Muscle of arm (tissue), 12 donors: ENCODE results near the gene IL34. TPM values are rescaled to one million over a fixed set of nuclear protein-coding genes. Genes with fewer than 3 reads are reported as not detected.
"Not testable (repeated sequence)": the region's sequence is repeated elsewhere in the genome, so short reads cannot be mapped to it uniquely, and the experiment has no call there.

Experiments
- DNase-seq: peaks from one replicate; pipeline ENCODE4 v3.0.0-alpha.2; 2013
- polyA plus RNA-seq, 12 donors: library from polyadenylated mRNA; unstranded; fragments of 120-200 nt; gene quantifications; one replicate each; pipeline ENCODE4 v1.2.1, GENCODE V29; 2013; ENCODE audit not compliant: insufficient read length in 12 of 12

IL34 gene
- polyA plus RNA-seq, 12 donors: 4.0 to 10.1 (median 5.2) TPM; not detected in 2

- no peak for DNase-seq
Measured at GRCh38 chr16:70627696-70628095, 18.7 kb upstream of the IL34 start.

DNA sequence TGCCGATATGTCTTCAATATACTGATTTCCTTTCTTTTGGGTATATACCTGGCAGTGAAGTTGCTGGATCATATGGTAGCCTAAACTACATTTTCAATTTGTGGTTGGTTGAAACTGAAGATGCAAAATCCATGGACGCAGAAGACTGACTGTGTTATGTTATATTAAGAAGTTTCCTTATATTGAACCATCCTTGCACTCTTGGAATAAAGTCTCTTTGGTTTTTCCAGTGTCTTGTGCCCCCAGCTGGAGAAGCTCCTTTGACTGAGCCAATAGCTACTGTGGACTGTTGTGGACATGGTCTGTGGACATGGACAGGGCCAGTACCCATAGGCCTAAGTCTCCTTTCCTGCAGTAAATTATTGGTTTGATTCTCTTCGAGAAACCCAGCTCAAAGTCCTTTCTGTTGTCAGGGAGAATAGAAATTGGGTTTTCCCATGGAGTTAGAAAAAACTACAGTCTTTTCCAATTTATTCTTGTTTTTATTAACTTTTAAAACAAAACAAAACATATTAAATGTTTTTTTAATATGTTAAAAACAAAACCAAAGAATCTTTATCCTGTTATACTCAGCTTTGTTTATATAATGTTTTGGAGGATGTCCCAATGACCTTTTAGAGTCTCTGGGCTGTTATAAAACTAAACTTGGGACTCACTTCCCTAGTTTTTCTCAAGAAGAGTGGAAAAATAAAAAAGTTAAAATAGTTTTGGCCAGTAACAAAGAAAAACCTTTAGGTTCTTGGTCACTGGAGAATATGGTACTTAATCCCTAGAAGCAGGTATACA, 15.2 kb upstream of the IL34 start:
- no peak for DNase-seq

- no peak for DNase-seq
Measured at GRCh38 chr16:70632273-70632672, 14.1 kb upstream of the IL34 start.

DNA sequence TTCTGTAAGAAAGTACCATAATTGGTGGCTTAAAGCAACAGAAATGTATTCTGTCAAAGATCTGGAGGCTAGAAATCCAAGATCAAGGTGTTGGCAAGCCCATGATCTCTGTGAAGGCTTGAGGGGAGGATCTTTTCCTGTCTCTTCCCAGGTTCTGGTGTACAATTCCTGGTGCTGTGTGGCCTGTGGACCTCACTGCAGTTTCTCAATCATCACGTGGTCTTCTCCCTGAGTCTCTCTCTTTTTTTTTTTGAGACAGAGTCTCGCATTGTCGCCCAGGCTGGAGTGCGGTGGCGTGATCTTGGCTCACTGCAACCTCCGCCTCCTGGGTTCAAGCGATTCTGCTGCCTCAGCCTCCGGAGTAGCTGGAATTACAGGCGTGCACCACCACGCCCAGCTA, 12.7 kb upstream of the IL34 start:
- DNase-seq: not testable (repeated sequence)

- DNase-seq: no peak
Measured at GRCh38 chr16:70634861-70635260, 11.5 kb upstream of the IL34 start.

GRCh38 chr16:70635336-70636016, 10.9 kb upstream of the IL34 start:
- no peak for DNase-seq

GRCh38 chr16:70638814-70639792, 7.3 kb upstream of the IL34 start:
- DNase-seq: no peak

- no peak for DNase-seq
Measured at GRCh38 chr16:70642633-70643032, 3.7 kb upstream of the IL34 start.

GRCh38 chr16:70643264-70643663, 3.1 kb upstream of the IL34 start:
- not testable (repeated sequence) for DNase-seq

DNA sequence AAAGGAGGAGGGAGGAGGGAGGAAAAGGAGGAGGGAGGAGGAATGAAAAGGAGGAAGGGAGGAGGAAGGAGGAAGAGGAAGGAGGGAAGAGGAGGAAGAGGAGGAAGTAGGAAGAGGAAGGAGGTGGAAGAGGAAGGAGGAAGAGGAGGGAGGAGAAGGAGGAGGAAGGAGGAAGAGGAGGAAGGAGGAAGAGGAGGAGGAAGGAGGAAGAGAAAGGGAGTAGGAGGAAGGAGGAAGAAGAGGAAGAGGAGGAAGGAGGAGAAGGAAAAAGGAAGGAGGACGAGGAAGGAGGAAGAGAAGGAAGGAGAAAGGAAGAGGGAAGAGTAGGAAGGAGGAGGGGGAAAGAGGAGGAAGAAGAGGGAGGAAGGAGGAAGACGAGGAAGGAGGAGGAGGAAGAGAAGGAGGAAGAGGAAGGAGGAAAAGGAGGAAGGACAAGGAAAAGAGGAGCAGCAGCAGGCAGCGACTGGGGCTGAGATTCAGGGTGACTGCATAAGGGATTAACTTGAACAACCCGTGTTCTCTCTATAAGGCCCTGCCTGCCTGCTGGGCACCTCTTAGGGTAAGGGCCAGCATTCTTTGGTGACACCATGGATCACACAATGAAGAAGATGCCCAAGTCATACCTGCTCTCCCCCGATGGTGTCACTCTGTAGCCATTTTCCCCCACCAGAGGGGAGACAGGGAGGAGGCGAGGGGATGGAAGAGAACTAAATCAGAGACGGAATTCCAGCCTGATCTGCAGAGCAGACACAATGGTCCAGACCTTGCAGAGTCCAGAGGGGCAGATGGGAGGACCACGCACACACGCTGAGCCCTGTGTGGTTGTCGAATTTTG, 1.4 kb upstream of the IL34 start:
- DNase-seq: no peak

DNA sequence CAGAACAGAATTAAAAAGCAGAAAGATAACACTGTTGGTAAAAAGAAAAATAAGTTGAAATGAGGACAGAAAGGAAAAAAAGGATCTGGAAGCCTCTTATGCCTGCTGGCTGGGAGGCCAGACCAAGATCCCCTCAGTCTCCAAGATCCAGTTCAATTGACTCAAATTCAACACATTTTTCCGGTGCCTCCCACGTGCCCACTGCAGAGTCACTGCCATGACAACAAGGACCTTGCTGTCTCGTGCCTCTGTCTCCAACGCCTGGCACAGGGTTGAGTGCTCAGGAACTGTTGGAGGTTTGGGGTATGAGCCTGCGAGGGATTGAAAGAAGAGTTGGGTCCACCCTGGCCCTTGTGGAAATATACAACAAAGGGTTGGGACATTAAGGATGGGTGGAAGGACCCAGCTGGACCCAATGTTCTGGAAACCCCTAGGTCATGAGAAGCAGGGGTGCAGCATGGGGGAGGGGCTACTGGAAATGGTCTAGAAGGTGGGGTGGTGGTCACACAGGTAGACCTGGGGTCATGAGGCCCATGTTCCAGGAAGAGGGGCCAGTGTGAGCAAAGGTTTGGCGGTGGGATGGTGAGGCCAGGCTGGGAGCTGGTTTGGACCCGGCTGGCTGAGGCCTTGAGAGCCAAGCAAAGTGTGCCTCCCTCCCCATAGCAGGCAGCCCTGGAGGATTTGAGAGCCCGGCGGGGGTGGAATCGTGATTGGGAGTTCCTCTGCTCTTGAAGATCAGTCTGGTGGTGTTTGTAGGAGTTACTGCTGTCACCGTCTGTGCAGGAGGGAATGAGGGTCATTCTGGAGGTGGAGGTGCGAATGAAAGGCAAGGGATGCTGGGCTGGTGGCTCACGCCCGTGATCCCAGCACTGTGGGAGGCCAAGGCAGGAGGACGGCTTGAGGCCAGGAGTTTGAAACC, 1.3 kb downstream of the IL34 start:
- no peak for DNase-seq

GRCh38 chr16:70648606-70649005, 2.2 kb downstream of the IL34 start:
- no peak for DNase-seq

- no peak for DNase-seq
Measured at GRCh38 chr16:70649300-70649699, 2.9 kb downstream of the IL34 start.

DNA sequence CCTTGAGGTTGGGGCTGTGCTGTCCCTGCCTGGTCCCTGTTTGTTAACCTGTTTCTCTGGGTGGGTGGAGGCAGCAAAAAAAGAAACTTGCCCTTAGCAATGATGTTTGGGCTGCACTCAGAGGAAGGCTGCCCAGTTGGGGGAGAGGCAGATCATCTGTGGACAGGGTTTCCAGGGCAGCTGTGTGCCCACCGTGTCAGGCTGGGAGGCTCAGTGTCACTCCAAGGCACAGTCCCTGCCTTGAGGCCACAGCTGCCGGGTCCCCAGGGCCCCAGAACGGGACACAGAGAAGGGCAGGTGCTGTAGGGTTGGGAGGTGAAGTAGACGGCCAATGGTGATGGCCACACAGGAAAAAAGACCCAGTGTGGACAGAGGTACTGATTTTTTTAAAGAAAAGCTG, 3.9 kb downstream of the IL34 start:
- DNase-seq: no peak

- DNase-seq: no peak
Measured at GRCh38 chr16:70651524-70651923, 5.2 kb downstream of the IL34 start.

- no peak for DNase-seq
Measured at GRCh38 chr16:70652322-70652721, 6.0 kb downstream of the IL34 start.

GRCh38 chr16:70653406-70653805, 7.0 kb downstream of the IL34 start:
- DNase-seq: no peak

DNA sequence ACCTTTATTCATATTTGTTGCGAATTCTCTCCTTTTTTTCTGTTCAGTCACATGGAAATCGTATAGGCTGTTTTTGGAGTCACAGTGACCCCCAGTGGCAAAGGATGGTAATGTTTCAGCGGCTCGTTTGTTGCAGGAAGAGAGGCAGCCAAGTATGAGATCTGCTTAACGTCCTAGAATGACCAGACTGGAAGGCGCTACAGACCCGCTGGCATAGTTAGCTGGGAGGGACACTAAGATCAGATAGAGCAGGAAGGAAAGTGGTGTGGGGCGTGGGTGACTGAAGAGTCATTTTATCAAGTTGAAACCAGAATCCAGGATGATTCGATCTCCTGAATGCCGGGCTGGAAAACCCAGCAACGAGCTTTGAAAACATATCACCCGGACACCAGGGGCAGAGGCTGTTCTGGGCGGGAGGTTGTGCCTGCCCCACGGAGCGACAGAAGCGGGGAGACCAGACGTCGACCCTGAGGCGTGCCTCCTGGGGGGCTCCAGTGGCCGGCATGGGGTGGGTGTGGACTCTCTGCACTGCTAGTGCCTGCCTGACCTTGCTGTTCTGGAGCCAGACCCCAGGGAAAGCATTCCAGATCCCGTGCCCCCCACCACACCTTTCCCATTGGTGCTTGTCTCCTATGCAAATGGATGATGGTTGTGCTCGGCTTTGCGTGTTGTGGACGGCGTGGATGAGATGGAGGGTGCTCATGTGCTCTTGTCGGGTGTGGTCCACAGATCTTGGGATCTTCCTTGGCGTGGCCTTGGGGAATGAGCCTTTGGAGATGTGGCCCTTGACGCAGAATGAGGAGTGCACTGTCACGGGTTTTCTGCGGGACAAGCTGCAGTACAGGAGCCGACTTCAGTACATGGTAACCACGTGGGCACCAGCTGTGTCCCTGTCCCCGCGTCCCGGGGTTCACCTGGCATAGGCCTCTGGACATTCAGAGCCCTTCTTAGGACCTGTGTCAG, 7.7 kb downstream of the IL34 start:
- DNase-seq: peak; percentile 92
